ENCODE data around the gene RACGAP1. TPM values are rescaled to one million over a fixed set of nuclear protein-coding genes. Genes with fewer than 3 reads are reported as not detected.

RACGAP1 gene
- total RNA-seq, 2 experiments from 2014 or later, result 111 to 119 TPM

GRCh38 chr12:50022903-50023302 is 2.4 kb downstream of the RACGAP1 start:
- Mint-ChIP-seq H3K27me3 (no peaks in the 10 kb centered on the region), H3K9me3 (no peaks in the 10 kb centered on the region), H3K4me1 (peaks cover 6% of the 10 kb centered on the region), H3K4me3 (no peak overlapping the region), H3K27ac (no peak overlapping the region), H3K36me3 (peaks cover 23% of the 10 kb centered on the region)
- DNase-seq, result no peak

- H3K4me3 Mint-ChIP-seq, result no peak overlapping the region
Observed at GRCh38 chr12:50021031-50021430, 4.3 kb downstream of the RACGAP1 start.

GRCh38 chr12:50019524-50019923 is 5.8 kb downstream of the RACGAP1 start:
- Mint-ChIP-seq H3K9me3 (no peaks in the 10 kb centered on the region), H3K27me3 (no peaks in the 10 kb centered on the region), H3K4me3 (no peak overlapping the region), H3K36me3 (peaks cover 25% of the 10 kb centered on the region), H3K27ac (no peak overlapping the region), H3K4me1 (peaks cover 4% of the 10 kb centered on the region)
- DNase-seq, result no peak

More at GRCh38 chr12:50021031-50021430, 4.3 kb downstream of the RACGAP1 start:
- H3K9me3 Mint-ChIP-seq, result no peaks in the 10 kb centered on the region
- H3K27me3 Mint-ChIP-seq, result no peaks in the 10 kb centered on the region
- peaks cover 6% of the 10 kb centered on the region for H3K4me1 Mint-ChIP-seq
- no peak overlapping the region for H3K27ac Mint-ChIP-seq
- peaks cover 26% of the 10 kb centered on the region for H3K36me3 Mint-ChIP-seq
- no peak for DNase-seq

- Mint-ChIP-seq H3K36me3 (peaks cover 24% of the 10 kb centered on the region), H3K4me1 (peaks cover 4% of the 10 kb centered on the region), H3K4me3 (no peak overlapping the region), H3K27ac (no peak overlapping the region), H3K9me3 (no peaks in the 10 kb centered on the region), H3K27me3 (no peaks in the 10 kb centered on the region)
- no peak for DNase-seq
Observed at GRCh38 chr12:50018968-50019367, 6.3 kb downstream of the RACGAP1 start.

GRCh38 chr12:50018154-50018553 is 7.1 kb downstream of the RACGAP1 start:
- peaks cover 25% of the 10 kb centered on the region for H3K36me3 Mint-ChIP-seq
- H3K27ac Mint-ChIP-seq, result no peak overlapping the region
- no peaks in the 10 kb centered on the region for H3K9me3 Mint-ChIP-seq

GRCh38 chr12:50017641-50018040 is 7.7 kb downstream of the RACGAP1 start:
- peaks cover 20% of the 10 kb centered on the region for H3K36me3 Mint-ChIP-seq
- no peaks in the 10 kb centered on the region for H3K27me3 Mint-ChIP-seq
- H3K4me3 Mint-ChIP-seq, result no peak overlapping the region
- no peak for DNase-seq
- H3K4me1 Mint-ChIP-seq, result peaks cover 8% of the 10 kb centered on the region
- no peak overlapping the region for H3K27ac Mint-ChIP-seq
- no peaks in the 10 kb centered on the region for H3K9me3 Mint-ChIP-seq

More at GRCh38 chr12:50018154-50018553, 7.1 kb downstream of the RACGAP1 start:
- no peak for DNase-seq
- Mint-ChIP-seq H3K27me3 (no peaks in the 10 kb centered on the region), H3K4me1 (peaks cover 8% of the 10 kb centered on the region), H3K4me3 (no peak overlapping the region)

GRCh38 chr12:50016501-50017475 is 8.5 kb downstream of the RACGAP1 start:
- Mint-ChIP-seq H3K4me1 (peaks cover 8% of the 10 kb centered on the region), H3K27me3 (no peaks in the 10 kb centered on the region), H3K9me3 (no peaks in the 10 kb centered on the region), H3K27ac (no peak overlapping the region), H3K4me3 (no peak overlapping the region), H3K36me3 (peaks cover 18% of the 10 kb centered on the region)
- DNase-seq, result no peak

GRCh38 chr12:50014342-50014741 is 11.0 kb downstream of the RACGAP1 start:
- Mint-ChIP-seq H3K9me3 (no peaks in the 10 kb centered on the region), H3K4me3 (no peak overlapping the region), H3K27me3 (no peaks in the 10 kb centered on the region), H3K36me3 (peaks cover 28% of the 10 kb centered on the region), H3K4me1 (peaks cover 8% of the 10 kb centered on the region), H3K27ac (no peak overlapping the region)
- DNase-seq, result no peak

- no peaks in the 10 kb centered on the region for H3K27me3 Mint-ChIP-seq
- H3K9me3 Mint-ChIP-seq, result no peaks in the 10 kb centered on the region
- H3K4me1 Mint-ChIP-seq, result peaks cover 8% of the 10 kb centered on the region
- no peak overlapping the region for H3K27ac Mint-ChIP-seq
- no peak overlapping the region for H3K4me3 Mint-ChIP-seq
- H3K36me3 Mint-ChIP-seq, result peaks cover 27% of the 10 kb centered on the region
- no peak for DNase-seq
Observed at GRCh38 chr12:50013361-50014147, 11.7 kb downstream of the RACGAP1 start.

- Mint-ChIP-seq H3K27ac (no peak overlapping the region), H3K27me3 (no peaks in the 10 kb centered on the region), H3K4me1 (no peaks in the 10 kb centered on the region), H3K9me3 (no peaks in the 10 kb centered on the region), H3K4me3 (no peak overlapping the region), H3K36me3 (peaks cover 14% of the 10 kb centered on the region)
- no peak for DNase-seq
Observed at GRCh38 chr12:50006754-50007442, 18.4 kb downstream of the RACGAP1 start.

- DNase-seq, result no peak
- Mint-ChIP-seq H3K27me3 (no peaks in the 10 kb centered on the region), H3K36me3 (peaks cover 15% of the 10 kb centered on the region), H3K9me3 (no peaks in the 10 kb centered on the region), H3K27ac (no peak overlapping the region), H3K4me3 (no peak overlapping the region), H3K4me1 (no peaks in the 10 kb centered on the region)
Observed at GRCh38 chr12:50006280-50006679, 19.0 kb downstream of the RACGAP1 start.

- Mint-ChIP-seq H3K4me1 (no peaks in the 10 kb centered on the region), H3K27me3 (no peaks in the 10 kb centered on the region), H3K9me3 (no peaks in the 10 kb centered on the region), H3K4me3 (no peak overlapping the region), H3K36me3 (peaks cover 16% of the 10 kb centered on the region), H3K27ac (no peak overlapping the region)
- no peak for DNase-seq
Observed at GRCh38 chr12:50005175-50005574, 20.1 kb downstream of the RACGAP1 start.

- no peak for DNase-seq
- Mint-ChIP-seq H3K27me3 (no peaks in the 10 kb centered on the region), H3K4me3 (no peak overlapping the region), H3K36me3 (peaks cover 15% of the 10 kb centered on the region), H3K9me3 (no peaks in the 10 kb centered on the region), H3K27ac (no peak overlapping the region), H3K4me1 (no peaks in the 10 kb centered on the region)
Observed at GRCh38 chr12:50004696-50005095, 20.6 kb downstream of the RACGAP1 start.

GRCh38 chr12:50003595-50003994 is 21.7 kb downstream of the RACGAP1 start:
- Mint-ChIP-seq H3K27ac (no peak overlapping the region), H3K9me3 (no peaks in the 10 kb centered on the region), H3K27me3 (no peaks in the 10 kb centered on the region), H3K4me3 (no peak overlapping the region), H3K4me1 (no peaks in the 10 kb centered on the region), H3K36me3 (peaks cover 11% of the 10 kb centered on the region)
- DNase-seq, result no peak

- Mint-ChIP-seq H3K4me3 (no peak overlapping the region), H3K27ac (no peak overlapping the region), H3K36me3 (peaks cover 34% of the 10 kb centered on the region), H3K9me3 (no peaks in the 10 kb centered on the region), H3K27me3 (no peaks in the 10 kb centered on the region), H3K4me1 (no peaks in the 10 kb centered on the region)
- no peak for DNase-seq
Observed at GRCh38 chr12:49998453-49998852, 26.8 kb downstream of the RACGAP1 start.

Data from activated naive CD8-positive, alpha-beta T cell treated with anti-CD3 and anti-CD28 coated beads for 36 hours (primary cell).